HG03558 (cell line): ENCODE data around the gene PPIL3.

ENCODE experiments used
- ATAC-seq: cut with Tn5 transposase; IDR thresholded peaks from one replicate; pipeline ENCODE4 v1.9.1; 2021; ENCODE audit warnings: moderate number of reproducible peaks; ENCODE audit not compliant: unreplicated experiment; ENCODE audit errors: extremely low read depth

The PPIL3 gene

GRCh38 chr2:200862532-200863000, 26.3 kb downstream of the PPIL3 start:
- ATAC-seq: no peak

- no peak for ATAC-seq
These were observed 27.2 kb downstream of the PPIL3 start for GRCh38 chr2:200861617-200862155.

GRCh38 chr2:200860092-200860795, 28.6 kb downstream of the PPIL3 start:
- ATAC-seq: no peak

GRCh38 chr2:200856806-200857205, 32.1 kb downstream of the PPIL3 start:
- ATAC-seq: no peak

- no peak for ATAC-seq
These were observed 36.3 kb downstream of the PPIL3 start for GRCh38 chr2:200852605-200853004.

- no peak for ATAC-seq
These were observed 37.3 kb downstream of the PPIL3 start for GRCh38 chr2:200851398-200852248.

- ATAC-seq: no peak
These were observed 38.2 kb downstream of the PPIL3 start for GRCh38 chr2:200850512-200851256.

GRCh38 chr2:200847939-200848338, 40.9 kb downstream of the PPIL3 start:
- no peak for ATAC-seq

GRCh38 chr2:200847269-200847668, 41.6 kb downstream of the PPIL3 start:
- ATAC-seq: no peak

GRCh38 chr2:200845669-200846325, 43.1 kb downstream of the PPIL3 start:
- ATAC-seq: no peak

- ATAC-seq: no peak
These were observed 43.7 kb downstream of the PPIL3 start for GRCh38 chr2:200845194-200845593.

- ATAC-seq: no peak
These were observed 44.6 kb downstream of the PPIL3 start for GRCh38 chr2:200843993-200844948.

GRCh38 chr2:200839513-200839912, 49.4 kb downstream of the PPIL3 start:
- no peak for ATAC-seq

- no peak for ATAC-seq
These were observed 54.2 kb downstream of the PPIL3 start for GRCh38 chr2:200834701-200835100.

GRCh38 chr2:200829258-200829655, 59.6 kb downstream of the PPIL3 start:
- no peak for ATAC-seq

- no peak for ATAC-seq
These were observed 60.2 kb downstream of the PPIL3 start for GRCh38 chr2:200828572-200829257.

GRCh38 chr2:200828104-200828503, 60.8 kb downstream of the PPIL3 start:
- no peak for ATAC-seq

GRCh38 chr2:200821686-200822245, 67.1 kb downstream of the PPIL3 start:
- ATAC-seq: no peak
